Left lung (tissue), 10 donors: ENCODE measurements around the gene TSPOAP1. TPM values are rescaled to one million over a fixed set of nuclear protein-coding genes. Genes with fewer than 3 reads are reported as not detected.

ENCODE experiments used
- ATAC-seq: fragments of 200-7000 bp; cut with Tn5 transposase; one replicate; pipeline ENCODE4 v1.9.1; 2020; ENCODE audit warnings: moderate library complexity
- DNase-seq, 4 donors: peaks; one replicate each; pipeline ENCODE4 v3.0.0-alpha.2; 2013 to 2020
- H3K27ac ChIP-seq, 2 donors: fragments of 200-600 bp; sonication (generic) in 1 of 2; one replicate each; pipeline versions ENCODE4 v1.5.0 to v1.8.0; 2020 to 2021
- H3K27me3 ChIP-seq, 2 donors: fragments of 200-600 bp; sonication (generic) in 1 of 2; one replicate each; pipeline versions ENCODE4 v1.5.0 to v1.8.0; 2020 to 2021
- H3K36me3 ChIP-seq, 2 donors: fragments of 200-600 bp; sonication (generic) in 1 of 2; one replicate each; pipeline versions ENCODE4 v1.5.0 to v1.8.0; 2020 to 2021
- H3K4me1 ChIP-seq, 2 donors: fragments of 200-600 bp; one replicate each; pipeline ENCODE4 v1.8.0; 2021
- H3K4me3 ChIP-seq, 2 donors: fragments of 200-600 bp; sonication (generic) in 1 of 2; one replicate each; pipeline versions ENCODE4 v1.5.0 to v1.8.0; 2020 to 2021; ENCODE audit warnings: mild to moderate bottlenecking in 1 of 2
- H3K9me3 ChIP-seq, 2 donors: fragments of 200-600 bp; sonication (generic) in 1 of 2; one replicate each; pipeline versions ENCODE4 v1.5.0 to v1.8.0; 2020 to 2021
- CTCF ChIP-seq, 2 donors: fragments of 200-600 bp; sonication (generic) in 1 of 2; IDR thresholded peaks; one replicate each; pipeline versions ENCODE4 v1.5.0 to v1.8.0; 2021; ENCODE audit warnings: antibody characterized with exemption in 2 of 2
- intact Hi-C, 2 donors: fragments of 100-400 bp; cut with DNase I; formaldehyde crosslinking; loops; one replicate each; pipeline versions ENCODE4 v1.11.2 to v1.14.2; 2022
- polyA plus RNA-seq, 6 donors: library from polyadenylated mRNA; unstranded; fragments of 120-200 nt; gene quantifications; one replicate each; pipeline ENCODE4 v1.2.1, GENCODE V29; 2013; ENCODE audit not compliant: insufficient read length in 6 of 6
- total RNA-seq, 2 donors: library from RNA; stranded (reverse); fragmentation: NEBNext Ultra II Directional; extraction: Animal tissue kit (Norgen Biotek cat#: 25700); gene quantifications; one replicate each; pipeline ENCODE4 v1.2.1, GENCODE V29; 2021
- donor health status: DM: no; HTN: yes; CAD: no.
- donor health status: DM: no; HTN: no; CAD: no.

The TSPOAP1 gene
- total and polyA plus RNA-seq, 8 donors: 7.9 to 65.0 (median 52.7) TPM

DNA sequence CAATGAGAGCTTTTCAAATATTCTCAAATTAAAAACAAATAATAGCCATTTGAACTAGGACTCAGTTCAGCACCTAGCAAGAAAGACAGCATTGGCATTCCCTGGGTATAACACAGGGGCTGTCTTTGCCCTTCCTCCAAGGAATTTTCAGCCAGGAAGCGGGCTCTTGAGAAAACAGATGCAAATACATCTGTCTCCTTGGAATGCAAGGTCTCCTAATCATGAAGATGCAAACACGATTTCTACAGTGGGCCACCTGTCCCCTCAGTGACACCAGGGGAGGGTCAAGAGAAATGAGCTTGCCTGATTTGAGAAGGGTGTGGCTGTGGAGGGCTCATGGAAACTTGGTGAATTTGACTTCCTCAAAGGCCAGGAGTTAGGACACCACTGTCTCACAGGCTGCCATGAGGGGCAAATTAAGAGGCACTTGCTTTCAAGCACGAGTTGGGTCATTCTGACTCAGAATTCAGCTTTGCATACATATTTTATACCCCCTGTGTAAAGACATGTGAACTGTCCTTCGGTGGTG lies 47.9 kb upstream of the TSPOAP1 start:
- Histone ChIP-seq H3K9me3 (no peaks in the 10 kb centered on the region), H3K27me3 (no peaks in the 10 kb centered on the region), H3K4me1 (peaks cover 5 to 10% of the 10 kb centered on the region in 2 donors), H3K36me3 (no peaks in the 10 kb centered on the region), H3K27ac (no peak overlapping the region), H3K4me3 (no peak overlapping the region)
- peak; percentile 15 for ATAC-seq
- TF ChIP-seq CTCF (IDR thresholded peaks at IDR 0.05): no peak
- DNase-seq: no peak
- intact Hi-C loops: no loop called here

DNA sequence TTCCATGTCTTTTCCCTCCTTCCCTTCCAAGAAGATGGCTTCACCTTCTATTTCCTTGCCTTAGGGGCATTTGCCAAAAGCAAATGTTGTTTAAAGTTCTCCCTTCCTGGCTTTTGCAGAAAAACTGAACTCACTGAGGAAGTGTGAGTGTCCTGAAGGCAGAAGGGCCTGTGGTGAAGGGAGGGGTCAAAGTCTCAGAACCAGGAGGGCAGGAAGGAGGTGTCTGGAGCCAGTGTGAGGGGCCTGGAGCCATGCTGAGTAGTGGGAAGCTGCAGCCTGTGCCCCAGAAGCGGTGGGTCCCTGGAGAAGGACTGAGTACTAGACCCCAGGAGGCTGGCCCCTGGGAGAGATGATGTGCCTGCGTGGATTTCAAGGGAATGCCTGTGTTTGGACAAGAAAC lies 47.2 kb upstream of the TSPOAP1 start:
- no peak for TF ChIP-seq CTCF (IDR thresholded peaks at IDR 0.05)
- no peaks in the 10 kb centered on the region for H3K9me3 ChIP-seq
- H3K27me3 ChIP-seq: no peaks in the 10 kb centered on the region
- DNase-seq (no peak), ATAC-seq (no peak)
- H3K36me3 ChIP-seq: no peaks in the 10 kb centered on the region
- H3K27ac ChIP-seq: no peak overlapping the region
- intact Hi-C loops: no loop called here
- H3K4me1 ChIP-seq: peaks cover 4 to 5% of the 10 kb centered on the region in 2 donors
- no peak overlapping the region for H3K4me3 ChIP-seq

GRCh38 chr17:58375256-58375655 lies 46.7 kb upstream of the TSPOAP1 start:
- no peak for ATAC-seq
- Histone ChIP-seq H3K4me1 (peaks cover 0 to 5% of the 10 kb centered on the region in 2 donors), H3K27me3 (no peaks in the 10 kb centered on the region), H3K27ac (no peak overlapping the region), H3K36me3 (no peaks in the 10 kb centered on the region), H3K9me3 (no peaks in the 10 kb centered on the region), H3K4me3 (no peak overlapping the region)
- DNase-seq: no peak
- TF ChIP-seq CTCF (IDR thresholded peaks at IDR 0.05): no peak
- intact Hi-C loops: no loop called here

GRCh38 chr17:58373923-58374322 lies 45.3 kb upstream of the TSPOAP1 start:
- intact Hi-C loops: no loop called here
- peaks cover 0 to 5% of the 10 kb centered on the region in 2 donors for H3K4me1 ChIP-seq
- H3K4me3 ChIP-seq: no peak overlapping the region
- no peaks in the 10 kb centered on the region for H3K27me3 ChIP-seq
- H3K36me3 ChIP-seq: no peaks in the 10 kb centered on the region
- H3K27ac ChIP-seq: no peak overlapping the region
- ATAC-seq: no peak
- no peak for TF ChIP-seq CTCF (IDR thresholded peaks at IDR 0.05)
- DNase-seq: no peak
- H3K9me3 ChIP-seq: no peaks in the 10 kb centered on the region

- ATAC-seq: no peak
- H3K27ac ChIP-seq: no peak overlapping the region
- H3K4me3 ChIP-seq: no peak overlapping the region
- intact Hi-C loops: no loop called here
- H3K4me1 ChIP-seq: peaks cover 0 to 5% of the 10 kb centered on the region in 2 donors
- DNase-seq: no peak
- TF ChIP-seq CTCF (IDR thresholded peaks at IDR 0.05): no peak
- H3K27me3 ChIP-seq: no peaks in the 10 kb centered on the region
- no peaks in the 10 kb centered on the region for H3K36me3 ChIP-seq
- H3K9me3 ChIP-seq: no peaks in the 10 kb centered on the region
Observed at GRCh38 chr17:58373003-58373402, 44.4 kb upstream of the TSPOAP1 start.
